MCF 10A (cell line): Measurements from ENCODE around the gene MLLT1. TPM values are rescaled to one million over a fixed set of nuclear protein-coding genes. Genes with fewer than 3 reads are reported as not detected.

Experiments used
- BruUV-seq: library from RNA; stranded (reverse); fragments of 400-500 nt; replicated peaks from 2 replicates; lab custom pipeline; 2021; lab: Mats Ljungman, UMichigan
- CTCF ChIA-PET: fragments of 300-600 bp; sonication (Branson Sonifier 250); formaldehyde crosslinking; extraction: SDS; loops from one replicate; lab custom pipeline; 2021; ENCODE audit warnings: antibody characterized with exemption, inconsistent platforms; lab: Yijun Ruan, JAX
- POLR2A ChIA-PET: fragments of 300-600, 350-650 bp; sonication (Branson Sonifier 250); formaldehyde crosslinking; extraction: SDS; loops from one replicate; lab custom pipeline; 2020; ENCODE audit warnings: antibody characterized with exemption, inconsistent platforms; lab: Yijun Ruan, JAX
- DNase-seq: peaks from one replicate; pipeline ENCODE4 v3.0.0-alpha.2; 2018; ENCODE audit not compliant: unreplicated experiment
- H3K27ac Mint-ChIP-seq: one replicate; pipeline ENCODE4 v1.8.0; 2022; ENCODE audit warnings: mild to moderate bottlenecking, low read depth, mixed read lengths; ENCODE audit not compliant: unreplicated experiment
- H3K27me3 Mint-ChIP-seq: one replicate; pipeline ENCODE4 v1.8.0; 2022; ENCODE audit warnings: mixed read lengths; ENCODE audit not compliant: insufficient read depth, unreplicated experiment
- H3K36me3 Mint-ChIP-seq: one replicate; pipeline ENCODE4 v1.8.0; 2022; ENCODE audit warnings: mild to moderate bottlenecking, moderate library complexity, mixed read lengths; ENCODE audit not compliant: insufficient read depth, unreplicated experiment
- H3K4me1 Mint-ChIP-seq: one replicate; pipeline ENCODE4 v1.8.0; 2022; ENCODE audit warnings: mixed read lengths; ENCODE audit not compliant: insufficient read depth, unreplicated experiment
- H3K4me3 Mint-ChIP-seq: one replicate; pipeline ENCODE4 v1.8.0; 2022; ENCODE audit warnings: mild to moderate bottlenecking, moderate library complexity, mixed read lengths; ENCODE audit not compliant: unreplicated experiment
- H3K9me3 Mint-ChIP-seq: one replicate; pipeline ENCODE4 v1.8.0; 2022; ENCODE audit warnings: mixed read lengths; ENCODE audit not compliant: unreplicated experiment
- CTCF ChIP-seq: fragments of 200-600 bp; IDR thresholded peaks from one replicate; pipeline ENCODE4 v1.8.0; 2022; ENCODE audit warnings: antibody characterized with exemption, mild to moderate bottlenecking; ENCODE audit not compliant: unreplicated experiment
- intact Hi-C: fragments of 100-400 bp; cut with micrococcal nuclease; formaldehyde crosslinking; loops from 2 replicates; pipeline ENCODE4 v1.14.1; 2022
- total RNA-seq: library from RNA; stranded (reverse); gene quantifications from 2 replicates; pipeline ENCODE4 v1.2.3, GENCODE V29; 2022

Gene MLLT1
- total RNA-seq, 1 experiment from 2014 or later, result 59.0 TPM

- H3K4me1 Mint-ChIP-seq, result peaks cover 14% of the 10 kb centered on the region
- no peaks in the 10 kb centered on the region for H3K9me3 Mint-ChIP-seq
- no peak for TF ChIP-seq CTCF
- DNase-seq, result peak; percentile 48
- CTCF ChIA-PET, result interaction anchor here (0.9 to 1.2 kb wide), 2 partner anchors 26 to 95 kb away, joined by 3 to 6 read pairs; no protein-coding TSS in a partner anchor
- POLR2A ChIA-PET, result no interaction called here
- no peaks in the 10 kb centered on the region for H3K27me3 Mint-ChIP-seq
- H3K4me3 Mint-ChIP-seq, result no peak overlapping the region
- no peak overlapping the region for H3K27ac Mint-ChIP-seq
- peaks cover 6% of the 10 kb centered on the region for H3K36me3 Mint-ChIP-seq
- intact Hi-C loops, result no loop called here
- BruUV-seq, result no TSS peak
These were observed 75.6 kb downstream of the MLLT1 start for GRCh38 chr19:6204212-6204611.

- peak; percentile 100 for DNase-seq
- Mint-ChIP-seq H3K27ac (peak overlapping the region; percentile 82), H3K4me1 (peaks cover 17% of the 10 kb centered on the region), H3K9me3 (no peaks in the 10 kb centered on the region), H3K4me3 (peak overlapping the region; percentile 99), H3K36me3 (peaks cover 8% of the 10 kb centered on the region), H3K27me3 (no peaks in the 10 kb centered on the region)
- BruUV-seq, result no TSS peak
- no peak for TF ChIP-seq CTCF
- intact Hi-C loops, result no loop called here
- ChIA-PET POLR2A (interaction anchor here (1.6 to 1.9 kb wide), 2 partner anchors 39 to 142 kb away, joined by 5 to 6 read pairs; no protein-coding TSS in a partner anchor), CTCF (interaction anchor here (0.6 to 1.1 kb wide), 3 partner anchors 19 to 146 kb away, joined by 3 to 7 read pairs (median 3); no protein-coding TSS in a partner anchor)
These were observed 80.4 kb downstream of the MLLT1 start for GRCh38 chr19:6199240-6199994.

GRCh38 chr19:6198896-6199239 lies 80.9 kb downstream of the MLLT1 start:
- Mint-ChIP-seq H3K4me3 (peak overlapping the region; percentile 99), H3K4me1 (peaks cover 17% of the 10 kb centered on the region), H3K27me3 (no peaks in the 10 kb centered on the region), H3K36me3 (peaks cover 8% of the 10 kb centered on the region), H3K9me3 (no peaks in the 10 kb centered on the region), H3K27ac (peak overlapping the region; percentile 82)
- intact Hi-C loops, result no loop called here
- BruUV-seq, result no TSS peak
- DNase-seq, result no peak
- POLR2A ChIA-PET, result interaction anchor here (1.6 to 1.9 kb wide), 2 partner anchors 39 to 141 kb away, joined by 5 to 6 read pairs; no protein-coding TSS in a partner anchor
- CTCF ChIA-PET, result interaction anchor here (0.6 to 1.1 kb wide), 3 partner anchors 20 to 110 kb away, joined by 3 to 7 read pairs (median 3); no protein-coding TSS in a partner anchor
- no peak for TF ChIP-seq CTCF

GRCh38 chr19:6196361-6196760 lies 83.4 kb downstream of the MLLT1 start:
- TF ChIP-seq CTCF, result no peak
- Mint-ChIP-seq H3K9me3 (no peaks in the 10 kb centered on the region), H3K4me1 (peaks cover 5% of the 10 kb centered on the region), H3K36me3 (peaks cover 8% of the 10 kb centered on the region), H3K27me3 (no peaks in the 10 kb centered on the region), H3K27ac (no peak overlapping the region), H3K4me3 (no peak overlapping the region)
- intact Hi-C loops, result no loop called here
- no peak for DNase-seq
- BruUV-seq, result no TSS peak
- ChIA-PET CTCF (no interaction called here), POLR2A (no interaction called here)
